Activated B cell treated with CpG ODN at 0.5 μM for 24 hours (primary cell): ENCODE results near the gene ZNF10. TPM values are rescaled to one million over a fixed set of nuclear protein-coding genes. Genes with fewer than 3 reads are reported as not detected.

Experiments used
- ATAC-seq: fragments of 200-7000 bp; cut with Tn5 transposase; one replicate; pipeline ENCODE4 v1.10.0; 2021; ENCODE audit warnings: low read depth, mild to moderate bottlenecking, moderate library complexity
- CTCF ChIA-PET: fragments of 350-600 bp; sonication (Branson Sonifier 250); formaldehyde crosslinking; loops from one replicate; lab custom pipeline; 2021; ENCODE audit warnings: antibody characterized with exemption; lab: Charles Lee
- POLR2A ChIA-PET: fragments of 350-600 bp; sonication (Branson Sonifier 250); formaldehyde crosslinking; loops from one replicate; lab custom pipeline; 2021; ENCODE audit warnings: antibody characterized with exemption; lab: Charles Lee
- DNase-seq: peaks from one replicate; pipeline ENCODE4 v3.0.0; 2022
- H3K27ac Mint-ChIP-seq: one replicate; pipeline ENCODE4 v1.8.0; 2020; ENCODE audit warnings: mixed read lengths
- H3K27me3 Mint-ChIP-seq: one replicate; pipeline ENCODE4 v1.8.0; 2021; ENCODE audit warnings: mixed read lengths
- H3K36me3 Mint-ChIP-seq: one replicate; pipeline ENCODE4 v1.8.0; 2021; ENCODE audit warnings: low read depth, mixed read lengths
- H3K4me1 Mint-ChIP-seq: one replicate; pipeline ENCODE4 v1.8.0; 2021; ENCODE audit warnings: mixed read lengths
- H3K4me3 Mint-ChIP-seq: one replicate; pipeline ENCODE4 v1.8.0; 2020; ENCODE audit warnings: mild to moderate bottlenecking, mixed read lengths
- H3K9me3 Mint-ChIP-seq: one replicate; pipeline ENCODE4 v1.8.0; 2020; ENCODE audit warnings: mixed read lengths
- CTCF ChIP-seq: fragments of 200-600 bp; IDR thresholded peaks from one replicate; pipeline ENCODE4 v1.8.0; 2022; ENCODE audit warnings: antibody characterized with exemption, mild to moderate bottlenecking
- intact Hi-C: fragments of 100-400 bp; cut with micrococcal nuclease; formaldehyde crosslinking; loops from one replicate; pipeline ENCODE4 v1.15.1; 2024
- total RNA-seq: library from RNA; stranded (reverse); gene quantifications from 2 replicates; pipeline ENCODE4 v1.2.3, GENCODE V29; 2022

Gene ZNF10
- total RNA-seq, result 8.4 and 10.9 TPM in 2 replicates

DNA sequence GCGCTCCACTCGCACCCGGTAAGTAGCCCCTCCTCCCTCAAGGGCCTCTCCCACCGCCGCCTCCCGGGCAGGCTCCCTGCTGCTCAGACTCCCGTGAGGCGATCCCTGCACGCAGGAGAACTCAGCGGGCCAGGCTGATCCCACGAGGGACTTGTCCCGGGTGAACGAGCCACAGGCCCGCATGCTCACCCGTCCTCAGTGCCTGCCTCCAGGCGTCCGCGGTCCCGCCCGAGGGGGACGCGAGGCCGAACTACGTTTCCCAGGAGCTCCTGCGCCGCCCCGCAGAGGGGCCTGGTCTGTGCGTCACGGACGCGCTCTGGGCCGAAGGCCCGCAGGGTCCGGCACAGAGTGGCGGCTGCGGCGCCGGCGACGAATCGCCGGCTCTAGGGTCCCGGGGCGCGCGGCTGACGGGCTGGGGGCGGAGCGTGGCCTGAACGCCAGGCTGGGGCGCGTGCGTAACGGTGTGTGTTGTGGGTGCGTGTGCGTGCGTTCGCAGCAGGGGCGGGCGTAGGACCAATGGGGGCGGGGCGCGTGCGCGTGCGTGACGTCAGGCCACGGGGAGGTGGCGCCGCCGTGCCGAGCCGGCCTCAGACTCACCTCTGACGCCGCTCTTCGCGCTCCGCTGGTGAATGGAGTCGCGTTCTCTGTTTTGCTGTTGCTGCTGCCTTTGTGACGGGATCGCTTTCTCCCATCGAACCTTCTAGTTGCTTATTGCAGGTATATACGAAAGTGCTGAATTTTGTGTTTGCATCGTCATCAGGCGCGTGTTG lies at the start of gene ZNF10, which contains the start of gene ZNF891:
Gene ZNF10 (plus strand): TSS at position 590 of the 770 bp plus-strand sequence. CDS start 13,866 bp downstream, outside the sequence.
Gene ZNF891 (minus strand): TSS at position 237 of the 770 bp plus-strand sequence. CDS start 8,356 bp downstream, outside the sequence.
- ATAC-seq (peak; percentile 86), DNase-seq (peak; percentile 99)
- H3K36me3 Mint-ChIP-seq, result peaks cover 72% of the 10 kb centered on the region
- peaks cover 28% of the 10 kb centered on the region for H3K9me3 Mint-ChIP-seq
- H3K4me3 Mint-ChIP-seq, result peak within 1 kb of the TSS; percentile 95
- H3K27ac Mint-ChIP-seq, result peak within 1 kb of the TSS; percentile 98
- peaks cover 21% of the 10 kb centered on the region for H3K4me1 Mint-ChIP-seq
- ChIA-PET POLR2A (interaction anchor here (0.7 to 2.8 kb wide), 10 partner anchors 49 to 369 kb away, joined by 3 to 62 read pairs (median 4); partner anchors contain the start of genes CHFR, ZNF140, ZNF26 and ZNF268), CTCF (no interaction called here)
- H3K27me3 Mint-ChIP-seq, result no peaks in the 10 kb centered on the region
- no peak for TF ChIP-seq CTCF
- intact Hi-C loops, result loop anchor here (1.0 to 5.0 kb wide), 9 partner anchors 50 to 368 kb away; partner anchors contain the start of genes ANKLE2, CHFR, GOLGA3 and ZNF140

- peaks cover 53% of the 10 kb centered on the region for H3K36me3 Mint-ChIP-seq
- DNase-seq (no peak), ATAC-seq (no peak)
- no peak overlapping the region for H3K4me3 Mint-ChIP-seq
- TF ChIP-seq CTCF, result no peak
- no peaks in the 10 kb centered on the region for H3K27me3 Mint-ChIP-seq
- ChIA-PET POLR2A (interaction anchor here (0.7 to 3.0 kb wide), 6 partner anchors 43 to 194 kb away, joined by 3 to 62 read pairs (median 20); partner anchors contain the start of genes CHFR, ZNF10, ZNF26 and ZNF268), CTCF (interaction anchor here (2.5 kb wide), 1 partner anchor 100 kb away, joined by 11 read pairs; the partner anchor contains the start of gene ZNF268)
- H3K4me1 Mint-ChIP-seq, result peaks cover 12% of the 10 kb centered on the region
- no peak overlapping the region for H3K27ac Mint-ChIP-seq
- intact Hi-C loops, result loop anchor here (2.0 kb wide), 1 partner anchor 312 kb away; no protein-coding TSS in a partner anchor
- peaks cover 31% of the 10 kb centered on the region for H3K9me3 Mint-ChIP-seq
Observed at GRCh38 chr12:133081159-133081780, 49.2 kb upstream of the ZNF10 start.

DNA sequence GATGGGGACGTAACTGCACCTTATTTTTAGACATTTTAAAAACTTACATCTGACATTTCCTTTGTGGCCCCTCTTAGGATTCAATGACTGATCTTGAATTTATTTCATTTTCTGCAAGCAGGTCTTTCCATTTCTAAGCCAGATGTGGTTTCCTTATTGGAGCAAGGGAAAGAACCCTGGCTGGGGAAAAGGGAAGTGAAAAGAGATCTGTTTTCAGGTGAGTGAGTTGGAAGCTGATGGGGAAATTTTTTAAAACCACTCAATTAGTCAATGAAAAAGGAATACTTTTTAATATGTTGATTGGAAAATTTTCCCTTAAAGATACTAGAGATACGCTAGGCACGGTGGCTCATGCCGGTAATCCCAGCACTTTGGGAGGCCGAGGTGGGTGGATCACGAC lies 47.1 kb upstream of the ZNF10 start:
- peak overlapping the region; percentile 19 for H3K4me3 Mint-ChIP-seq
- intact Hi-C loops, result no loop called here
- POLR2A ChIA-PET, result no interaction called here

GRCh38 chr12:133105620-133106019 lies 24.8 kb upstream of the ZNF10 start:
- no peaks in the 10 kb centered on the region for H3K27me3 Mint-ChIP-seq
- DNase-seq (no peak), ATAC-seq (no peak)
- H3K4me3 Mint-ChIP-seq, result no peak overlapping the region
- ChIA-PET POLR2A (no interaction called here), CTCF (no interaction called here)
- no peak overlapping the region for H3K27ac Mint-ChIP-seq
- H3K36me3 Mint-ChIP-seq, result peaks cover 90% of the 10 kb centered on the region
- H3K4me1 Mint-ChIP-seq, result no peaks in the 10 kb centered on the region
- TF ChIP-seq CTCF, result no peak
- H3K9me3 Mint-ChIP-seq, result peaks cover 48% of the 10 kb centered on the region
- intact Hi-C loops, result no loop called here

More for the DNA sequence above, 47.1 kb upstream of the ZNF10 start:
- Mint-ChIP-seq H3K4me1 (peaks cover 12% of the 10 kb centered on the region), H3K27ac (peak overlapping the region; percentile 46), H3K9me3 (peaks cover 29% of the 10 kb centered on the region), H3K27me3 (no peaks in the 10 kb centered on the region), H3K36me3 (peaks cover 73% of the 10 kb centered on the region)
- CTCF ChIA-PET, result no interaction called here
- ATAC-seq (no peak), DNase-seq (no peak)
- TF ChIP-seq CTCF, result no peak

- Mint-ChIP-seq H3K27me3 (no peaks in the 10 kb centered on the region), H3K36me3 (peaks cover 87% of the 10 kb centered on the region), H3K9me3 (peaks cover 46% of the 10 kb centered on the region), H3K27ac (no peak overlapping the region), H3K4me3 (no peak overlapping the region), H3K4me1 (no peaks in the 10 kb centered on the region)
- no peak for TF ChIP-seq CTCF
- POLR2A ChIA-PET, result no interaction called here
- no peak for ATAC-seq
- DNase-seq, result no peak
- CTCF ChIA-PET, result no interaction called here
- intact Hi-C loops, result no loop called here
Observed at GRCh38 chr12:133106253-133106652, 24.2 kb upstream of the ZNF10 start.
